CD14-positive monocyte (primary cell): ENCODE results near the gene TLR8. TPM values are rescaled to one million over a fixed set of nuclear protein-coding genes. Genes with fewer than 3 reads are reported as not detected.

Experiments used
- DNase-seq, 3 donors: peaks; one replicate each; pipeline ENCODE4 v3.0.0-alpha.2; 2011 to 2022
- H2AFZ ChIP-seq: 2 replicates; pipeline ENCODE4 v1.6.0; 2012; ENCODE audit warnings: mild to moderate bottlenecking, low read depth, low read length, inconsistent platforms; ENCODE audit not compliant: insufficient read depth, poor library complexity, severe bottlenecking
- H3K27ac ChIP-seq, 2 donors: 1 replicate in 1 of 2; 2 replicates in 1 of 2; pipeline ENCODE4 v1.5.1; 2012 to 2013; ENCODE audit warnings: low read length in 2 of 2, control low read depth in 1 of 2, inconsistent platforms in 1 of 2, low read depth in 1 of 2, mild to moderate bottlenecking in 1 of 2
- H3K27me3 ChIP-seq, 2 donors: one replicate each; pipeline versions ENCODE4 v1.6.0 to v1.6.1; 2011 to 2013; ENCODE audit warnings: low read length in 2 of 2; ENCODE audit not compliant: control insufficient read depth in 2 of 2, insufficient read depth in 2 of 2
- H3K36me3 ChIP-seq, 2 donors: replicated peaks in 1 of 2; 1 replicate in 1 of 2; 2 replicates in 1 of 2; pipeline versions ENCODE4 v1.5.1 to v1.6.1; 2012 to 2013; ENCODE audit warnings: low read length in 2 of 2, control low read depth in 1 of 2, inconsistent platforms in 1 of 2, mild to moderate bottlenecking in 1 of 2; ENCODE audit not compliant: insufficient read depth in 2 of 2, control insufficient read depth in 1 of 2
- H3K4me1 ChIP-seq, 2 donors: 1 replicate in 1 of 2; 2 replicates in 1 of 2; pipeline versions ENCODE4 v1.5.1 to v1.6.1; 2012 to 2013; ENCODE audit warnings: low read length in 2 of 2, control low read depth in 1 of 2, inconsistent platforms in 1 of 2, mild to moderate bottlenecking in 1 of 2, moderate library complexity in 1 of 2; ENCODE audit not compliant: insufficient read depth in 2 of 2, control insufficient read depth in 1 of 2
- H3K4me2 ChIP-seq: replicated peaks from 2 replicates; pipeline ENCODE3; 2012; ENCODE audit warnings: low read length, moderate library complexity, mild to moderate bottlenecking; ENCODE audit not compliant: poor library complexity, severe bottlenecking; ENCODE audit errors: extremely low read depth
- H3K4me3 ChIP-seq, 3 experiments: fragments of 200-600 bp in 1 of 3; sonication (generic) in 1 of 3; replicated peaks in 1 of 3; 1 replicate in 2 of 3; 2 replicates in 1 of 3; pipeline ENCODE4 v1.5.1; 2011 to 2013; ENCODE audit warnings: low read length in 3 of 3, mild to moderate bottlenecking in 3 of 3, control low read depth in 2 of 3, low read depth in 2 of 3, inconsistent platforms in 1 of 3, moderate library complexity in 1 of 3
- H3K79me2 ChIP-seq: 2 replicates; pipeline ENCODE4 v1.6.0; 2012; ENCODE audit warnings: mild to moderate bottlenecking, control low read depth, inconsistent platforms, low read length, moderate library complexity; ENCODE audit not compliant: insufficient read depth
- H3K9ac ChIP-seq: 2 replicates; pipeline ENCODE4 v1.6.0; 2017; ENCODE audit warnings: low read length, mild to moderate bottlenecking; ENCODE audit not compliant: insufficient read depth, poor library complexity, severe bottlenecking
- H3K9me3 ChIP-seq, 2 donors: replicated peaks in 1 of 2; 1 replicate in 1 of 2; 2 replicates in 1 of 2; pipeline versions ENCODE4 v1.5.1 to v1.6.1; 2012 to 2013; ENCODE audit warnings: low read length in 2 of 2, control low read depth in 1 of 2; ENCODE audit not compliant: control insufficient read depth in 1 of 2, insufficient read depth in 1 of 2
- H4K20me1 ChIP-seq: 2 replicates; pipeline ENCODE4 v1.6.0; 2012; ENCODE audit warnings: mild to moderate bottlenecking, low read length, control low read depth, moderate library complexity; ENCODE audit not compliant: insufficient read depth
- H3K27ac Mint-ChIP-seq, 7 donors: one replicate each; pipeline ENCODE4 v1.8.0; 2020; ENCODE audit warnings: mild to moderate bottlenecking in 7 of 7, mixed read lengths in 7 of 7, moderate library complexity in 6 of 7, inconsistent platforms in 2 of 7
- H3K27me3 Mint-ChIP-seq, 3 donors: one replicate each; pipeline ENCODE4 v1.8.0; 2021 to 2022; ENCODE audit warnings: low read depth in 3 of 3, mild to moderate bottlenecking in 3 of 3, mixed read lengths in 3 of 3, moderate library complexity in 3 of 3, inconsistent platforms in 1 of 3
- H3K36me3 Mint-ChIP-seq, 2 donors: one replicate each; pipeline ENCODE4 v1.8.0; 2020; ENCODE audit warnings: mixed read lengths in 2 of 2, inconsistent platforms in 1 of 2, mild to moderate bottlenecking in 1 of 2
- H3K4me1 Mint-ChIP-seq: one replicate; pipeline ENCODE4 v1.8.0; 2020; ENCODE audit warnings: mild to moderate bottlenecking, mixed read lengths
- H3K4me3 Mint-ChIP-seq, 2 donors: one replicate each; pipeline ENCODE4 v1.8.0; 2020; ENCODE audit warnings: mild to moderate bottlenecking in 2 of 2, mixed read lengths in 2 of 2, moderate library complexity in 1 of 2
- H3K9me3 Mint-ChIP-seq, 7 donors: one replicate each; pipeline ENCODE4 v1.8.0; 2020 to 2022; ENCODE audit warnings: mixed read lengths in 7 of 7, mild to moderate bottlenecking in 6 of 7, moderate library complexity in 6 of 7, inconsistent platforms in 2 of 7
- WGBS: methylation state at CpG from one replicate; pipeline ENCODE4 v1.1.5; 2013; ENCODE audit warnings: missing lambda C conversion rate; ENCODE audit not compliant: insufficient coverage; 5-methylcytosine and 5-hydroxymethylcytosine counted together
- intact Hi-C, 2 donors: fragments of 100-400 bp; cut with micrococcal nuclease; formaldehyde crosslinking; loops; one replicate each; pipeline versions ENCODE4 v1.15.0 to v1.15.1; 2023
- polyA plus RNA-seq, 3 donors: library from polyadenylated mRNA; depleted of rRNA in 1 of 3; unstranded in 2 of 3; stranded (reverse) in 1 of 3; fragments of 300-500 nt in 2 of 3; fragments of >200 nt in 1 of 3; fragmentation: Illumina TruSeq in 2 of 3; gene quantifications; 1 replicate in 2 of 3; 2 replicates in 1 of 3; pipeline ENCODE4 v1.2.3, GENCODE V29; 2012 to 2021
- TF ChIP-seq, protein P1 (sequence below): fragments of 200-600 bp; IDR thresholded peaks from one replicate; pipeline ENCODE4 v1.8.0; 2022; ENCODE audit warnings: antibody characterized with exemption, mild to moderate bottlenecking

Gene TLR8
- polyA plus RNA-seq, 3 donors, result 23.1 to 61.9 (median 48.5) TPM

GRCh38 chrX:12877386-12877785 is 29.0 kb upstream of the TLR8 start:
- H3K4me2 ChIP-seq, result no peak overlapping the region
- peaks cover 5 to 7% of the 10 kb centered on the region in 2 donors for H3K36me3 ChIP-seq
- H3K9ac ChIP-seq, result no peak overlapping the region
- H3K27me3 Mint-ChIP-seq, result peaks cover 0 to 19% (median 0%) of the 10 kb centered on the region in 3 donors
- no peak overlapping the region for H3K27ac ChIP-seq
- H3K4me3 Mint-ChIP-seq, result no peak overlapping the region
- H3K36me3 Mint-ChIP-seq, result peaks cover 12 to 29% of the 10 kb centered on the region in 2 donors
- peak overlapping the region in 3 of 7 donors; percentile 32 to 57 (median 45) for H3K27ac Mint-ChIP-seq
- H3K9me3 ChIP-seq, result no peaks in the 10 kb centered on the region
- no peak overlapping the region for H3K4me3 ChIP-seq
- H3K4me1 ChIP-seq, result peaks cover 50 to 59% of the 10 kb centered on the region in 2 donors
- peaks cover 0 to 34% of the 10 kb centered on the region in 2 donors for H3K27me3 ChIP-seq
- H4K20me1 ChIP-seq, result peaks cover 18% of the 10 kb centered on the region
- DNase-seq, result no peak
- H3K9me3 Mint-ChIP-seq, result peaks cover 0 to 2% (median 0%) of the 10 kb centered on the region in 7 donors
- intact Hi-C loops, result no loop called here
- no peak overlapping the region for H2AFZ ChIP-seq
- TF ChIP-seq, protein P1, sequence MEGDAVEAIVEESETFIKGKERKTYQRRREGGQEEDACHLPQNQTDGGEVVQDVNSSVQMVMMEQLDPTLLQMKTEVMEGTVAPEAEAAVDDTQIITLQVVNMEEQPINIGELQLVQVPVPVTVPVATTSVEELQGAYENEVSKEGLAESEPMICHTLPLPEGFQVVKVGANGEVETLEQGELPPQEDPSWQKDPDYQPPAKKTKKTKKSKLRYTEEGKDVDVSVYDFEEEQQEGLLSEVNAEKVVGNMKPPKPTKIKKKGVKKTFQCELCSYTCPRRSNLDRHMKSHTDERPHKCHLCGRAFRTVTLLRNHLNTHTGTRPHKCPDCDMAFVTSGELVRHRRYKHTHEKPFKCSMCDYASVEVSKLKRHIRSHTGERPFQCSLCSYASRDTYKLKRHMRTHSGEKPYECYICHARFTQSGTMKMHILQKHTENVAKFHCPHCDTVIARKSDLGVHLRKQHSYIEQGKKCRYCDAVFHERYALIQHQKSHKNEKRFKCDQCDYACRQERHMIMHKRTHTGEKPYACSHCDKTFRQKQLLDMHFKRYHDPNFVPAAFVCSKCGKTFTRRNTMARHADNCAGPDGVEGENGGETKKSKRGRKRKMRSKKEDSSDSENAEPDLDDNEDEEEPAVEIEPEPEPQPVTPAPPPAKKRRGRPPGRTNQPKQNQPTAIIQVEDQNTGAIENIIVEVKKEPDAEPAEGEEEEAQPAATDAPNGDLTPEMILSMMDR, result no peak
- H3K79me2 ChIP-seq, result peaks cover 19% of the 10 kb centered on the region
- H3K4me1 Mint-ChIP-seq, result peaks cover 64% of the 10 kb centered on the region
- no CpG with 5 or more reads among the region's 8 CpGs for WGBS

GRCh38 chrX:12878536-12878935 is 27.9 kb upstream of the TLR8 start:
- Mint-ChIP-seq H3K27ac (peak overlapping the region in 2 of 7 donors; percentile 35 to 63), H3K9me3 (peaks cover 0 to 2% (median 0%) of the 10 kb centered on the region in 7 donors), H3K36me3 (peaks cover 5 to 28% of the 10 kb centered on the region in 2 donors), H3K4me1 (peaks cover 58% of the 10 kb centered on the region), H3K4me3 (no peak overlapping the region), H3K27me3 (peaks cover 0 to 21% (median 0%) of the 10 kb centered on the region in 3 donors)
- Histone ChIP-seq H3K4me2 (no peak overlapping the region), H3K9me3 (no peaks in the 10 kb centered on the region), H3K9ac (no peak overlapping the region), H3K4me1 (peaks cover 50 to 56% of the 10 kb centered on the region in 2 donors), H3K79me2 (peaks cover 22% of the 10 kb centered on the region), H3K27ac (peak overlapping the region in 1 of 2 donors; percentile 21), H4K20me1 (peaks cover 24% of the 10 kb centered on the region), H3K36me3 (no peaks in the 10 kb centered on the region), H3K27me3 (peaks cover 0 to 37% of the 10 kb centered on the region in 2 donors), H2AFZ (no peak overlapping the region), H3K4me3 (no peak overlapping the region)
- intact Hi-C loops, result no loop called here
- TF ChIP-seq, protein P1, result no peak
- DNase-seq, result no peak
- WGBS, result no CpG with 5 or more reads among the region's 1 CpG
